GM15510 (cell line): Measurements from ENCODE around the gene STAP2.

Source experiments
- POLR2A ChIP-seq: IDR thresholded peaks from 3 replicates; pipeline ENCODE4 v1.6.1; 2011; ENCODE audit warnings: borderline replicate concordance; ENCODE audit not compliant: insufficient read length; ENCODE audit errors: extremely low read depth

STAP2 gene

GRCh38 chr19:4304538-4305256 lies 33.9 kb downstream of the STAP2 start, which contains the start of gene FSD1:
TSS of gene FSD1 (plus strand) at chr19:4304598. CDS start at chr19:4304747, 149 bp downstream.
- TF ChIP-seq POLR2A, result no peak

- no peak for TF ChIP-seq POLR2A
Observed at GRCh38 chr19:4303819-4304537, 34.6 kb downstream of the STAP2 start.

GRCh38 chr19:4302243-4302640 lies 36.4 kb downstream of the STAP2 start, which contains the start of gene TMIGD2:
TSS of gene TMIGD2 (minus strand) at chr19:4302389. CDS start at chr19:4302385, 4 bp downstream.
- no peak for TF ChIP-seq POLR2A

GRCh38 chr19:4301590-4302242 lies 36.9 kb downstream of the STAP2 start:
- no peak for TF ChIP-seq POLR2A

- TF ChIP-seq POLR2A, result no peak
Observed at GRCh38 chr19:4300589-4300988, 38.0 kb downstream of the STAP2 start.

GRCh38 chr19:4298810-4299550 lies 39.6 kb downstream of the STAP2 start:
- TF ChIP-seq POLR2A, result no peak

GRCh38 chr19:4297901-4298809 lies 40.5 kb downstream of the STAP2 start:
- no peak for TF ChIP-seq POLR2A

- TF ChIP-seq POLR2A, result no peak
Observed at GRCh38 chr19:4295972-4296771, 42.5 kb downstream of the STAP2 start.

GRCh38 chr19:4294389-4294788 lies 44.2 kb downstream of the STAP2 start:
- TF ChIP-seq POLR2A, result no peak

- TF ChIP-seq POLR2A, result no peak
Observed at GRCh38 chr19:4292515-4292914, 46.1 kb downstream of the STAP2 start.

GRCh38 chr19:4291184-4291732 lies 47.4 kb downstream of the STAP2 start:
- no peak for TF ChIP-seq POLR2A

GRCh38 chr19:4288091-4288777 lies 50.4 kb downstream of the STAP2 start:
- no peak for TF ChIP-seq POLR2A
